GM19452 (cell line): ENCODE measurements around the gene ZRSR2.

Source experiments
- ATAC-seq: cut with Tn5 transposase; IDR thresholded peaks from one replicate; pipeline ENCODE4 v1.9.1; 2021; ENCODE audit not compliant: unreplicated experiment

Gene ZRSR2

GRCh38 chrX:15848576-15848975 is 58.3 kb downstream of the ZRSR2 start:
- ATAC-seq: no peak

- ATAC-seq: no peak
These were observed 59.3 kb downstream of the ZRSR2 start for GRCh38 chrX:15849555-15849954.

- ATAC-seq: no peak
These were observed 63.3 kb downstream of the ZRSR2 start for GRCh38 chrX:15853586-15854079.

DNA sequence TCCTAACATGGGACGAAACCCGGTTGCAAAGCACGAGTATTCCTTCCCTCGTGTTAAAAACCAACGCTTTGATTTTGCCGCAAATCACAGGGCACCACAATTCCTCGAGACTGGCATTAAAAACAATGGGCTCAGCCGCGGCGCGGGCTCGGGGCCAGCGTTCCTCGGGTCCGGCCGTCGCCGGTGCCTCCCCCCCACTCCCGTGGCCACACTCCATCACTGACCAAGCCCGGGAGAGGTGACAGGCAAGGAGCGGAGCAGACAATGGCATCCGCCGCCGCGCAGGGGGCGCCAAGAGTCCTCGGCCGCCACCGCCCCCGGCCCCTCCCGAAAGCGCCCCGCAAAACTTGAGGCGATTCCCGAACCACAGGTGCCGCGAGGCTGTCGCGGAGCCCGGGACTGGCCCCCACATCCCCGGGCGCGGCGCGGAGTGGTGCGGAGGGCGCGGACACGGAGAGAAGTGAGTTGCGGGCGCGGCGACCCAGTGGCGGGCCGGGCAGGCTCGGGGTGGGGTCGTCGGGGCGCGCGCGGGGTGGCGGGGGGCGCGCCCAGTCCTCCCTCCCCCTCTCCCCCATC is 63.9 kb downstream of the ZRSR2 start:
- peak; percentile 34 for ATAC-seq

GRCh38 chrX:15854712-15855567 is 64.7 kb downstream of the ZRSR2 start, which contains the start of gene AP1S2:
TSS of gene AP1S2 (minus strand) at chrX:15854813. CDS start at chrX:15852524, 2,289 bp downstream.
- peak; percentile 90 for ATAC-seq

DNA sequence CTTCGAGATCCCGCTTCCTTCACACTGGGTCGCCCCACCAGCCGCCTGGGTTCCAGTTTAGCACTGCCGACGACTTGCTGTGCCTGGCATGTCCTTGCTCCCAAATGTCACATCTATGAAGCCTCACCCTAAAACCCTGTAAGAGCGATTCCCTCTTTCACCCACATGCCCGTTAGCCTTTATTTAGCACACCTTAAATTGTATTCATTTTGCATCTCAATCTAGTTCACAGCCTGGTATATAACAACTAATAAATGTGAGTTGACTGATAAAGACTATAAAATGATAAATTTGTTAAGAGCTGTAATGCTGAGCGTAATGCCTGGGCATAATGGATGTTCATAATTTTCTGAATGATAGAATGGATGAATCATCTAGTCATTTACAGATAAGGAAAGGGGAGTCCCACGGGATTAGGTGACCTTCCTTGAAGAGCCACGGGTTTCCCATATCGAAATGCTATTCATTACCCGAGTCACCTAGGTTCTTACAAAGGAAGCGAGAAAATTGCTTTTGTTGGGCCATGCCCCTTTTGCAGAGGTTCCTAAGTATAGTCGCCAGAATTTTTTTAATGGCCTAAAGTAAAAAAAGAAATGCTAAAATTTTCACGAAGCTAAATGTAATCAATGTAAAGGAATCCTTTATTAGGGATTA is 65.4 kb downstream of the ZRSR2 start:
- no peak for ATAC-seq

- no peak for ATAC-seq
These were observed 65.9 kb downstream of the ZRSR2 start for GRCh38 chrX:15856222-15856587.

DNA sequence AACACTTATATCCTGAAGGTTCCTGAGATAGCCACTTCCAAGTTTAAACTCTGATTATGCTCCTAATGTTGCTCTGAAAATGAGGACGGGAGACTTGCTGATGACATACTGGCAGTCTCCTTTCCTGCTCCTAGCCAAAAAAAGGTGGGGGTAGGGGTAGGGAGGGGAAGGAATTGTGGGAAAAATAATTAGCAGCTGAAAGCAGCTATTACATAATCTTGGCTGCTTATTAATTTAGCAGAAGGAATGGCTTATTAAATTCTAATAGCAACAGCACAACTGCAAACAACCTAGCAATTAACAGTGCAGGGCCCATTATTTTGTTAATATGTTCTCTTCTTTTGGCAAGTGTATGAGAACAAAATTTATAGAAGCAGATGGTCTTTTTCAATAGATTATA is 66.4 kb downstream of the ZRSR2 start:
- ATAC-seq: no peak

DNA sequence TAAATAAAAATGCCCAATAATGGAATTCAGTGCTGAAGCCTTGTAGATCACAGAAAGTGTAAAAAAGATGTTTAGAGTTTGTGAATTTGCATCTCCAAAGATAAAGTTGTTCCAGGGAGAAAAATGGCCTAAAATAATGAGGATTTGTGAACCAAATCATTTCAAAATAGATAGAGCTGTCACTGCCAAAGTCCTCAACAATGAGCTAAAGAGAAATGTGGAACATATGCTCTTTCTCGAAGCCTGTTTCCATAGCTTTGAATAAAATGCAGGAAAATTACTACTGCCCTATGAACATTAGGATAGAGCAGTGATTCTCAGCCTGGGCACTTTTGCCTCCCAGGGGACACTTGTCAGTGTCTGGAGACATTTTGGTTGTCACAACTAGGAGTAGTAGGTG is 67.8 kb downstream of the ZRSR2 start:
- ATAC-seq: no peak

DNA sequence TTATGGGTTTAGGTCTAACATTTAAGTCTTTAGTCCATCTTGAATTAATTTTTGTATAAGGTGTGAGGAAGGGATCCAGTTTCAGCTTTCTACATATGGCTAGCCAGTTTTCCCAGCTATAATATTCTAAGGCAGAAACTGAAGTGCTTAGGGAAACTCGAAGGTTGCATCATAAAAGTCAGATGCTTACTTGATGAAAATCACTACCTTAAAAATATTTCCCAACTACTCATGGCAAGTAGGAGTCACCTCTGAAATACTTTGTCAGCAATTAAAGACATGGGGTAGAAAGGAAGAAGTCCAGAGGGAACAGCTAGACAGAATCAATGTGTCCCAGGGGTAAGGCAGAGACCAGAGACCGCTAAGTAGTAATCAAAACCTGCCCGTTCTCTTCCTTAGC is 70.6 kb downstream of the ZRSR2 start:
- no peak for ATAC-seq

DNA sequence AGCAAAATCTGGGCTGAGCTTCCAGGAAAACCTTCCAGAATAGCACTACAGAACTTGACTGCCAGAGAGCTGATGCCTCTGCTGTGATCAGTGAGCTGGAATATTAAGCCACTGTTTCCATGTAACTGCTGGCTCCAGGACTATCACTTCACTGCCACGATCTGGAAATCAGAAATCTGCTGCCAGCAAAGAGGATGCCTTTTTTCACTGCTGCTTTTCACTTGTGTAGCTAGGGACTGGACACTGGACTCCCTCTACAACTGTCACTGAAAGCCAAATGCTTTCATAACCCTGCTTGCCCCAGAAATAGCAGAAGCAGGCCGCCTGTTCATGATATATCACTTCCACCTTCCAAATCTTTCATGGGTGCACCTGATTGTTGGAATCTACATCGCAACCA is 73.7 kb downstream of the ZRSR2 start:
- ATAC-seq: no peak

DNA sequence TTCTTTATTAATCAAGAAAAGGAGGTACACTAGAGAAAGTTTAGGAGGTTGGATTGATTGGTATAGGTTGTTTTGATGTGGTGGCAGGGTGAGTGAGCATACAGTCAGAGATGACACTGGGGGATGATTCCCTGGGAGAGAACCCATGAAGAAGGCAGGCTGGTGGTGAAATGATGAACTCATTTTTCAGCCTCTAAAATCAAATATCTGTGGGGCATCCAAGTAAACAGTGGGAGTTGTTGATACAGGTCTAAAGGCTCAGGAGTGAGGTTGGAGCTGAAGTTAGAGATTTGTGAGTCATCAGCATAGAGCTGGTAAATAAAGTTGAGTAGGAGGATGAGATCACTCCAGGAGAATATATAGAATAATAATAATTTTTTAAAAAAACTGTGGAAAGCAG is 74.3 kb downstream of the ZRSR2 start:
- ATAC-seq: no peak

DNA sequence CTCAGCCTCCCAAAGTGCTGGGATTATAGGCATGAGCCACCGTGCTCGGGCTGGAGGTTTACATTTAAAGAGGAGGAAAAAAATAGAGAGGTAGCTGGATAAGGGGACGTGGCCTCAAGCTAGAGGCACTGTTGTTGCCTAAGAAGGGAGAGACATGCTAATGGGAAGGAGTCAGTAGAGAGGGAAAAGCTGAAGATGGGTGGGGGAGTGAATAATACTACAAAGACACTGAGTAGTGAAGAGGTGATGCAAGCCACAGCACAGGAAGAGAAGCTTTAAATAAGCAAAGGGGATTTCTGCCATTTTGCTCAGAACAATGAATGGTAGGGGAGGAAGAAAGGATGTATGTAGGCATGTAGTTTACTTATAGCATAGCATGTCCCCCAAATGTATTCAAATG is 75.9 kb downstream of the ZRSR2 start:
- no peak for ATAC-seq

- no peak for ATAC-seq
These were observed 79.4 kb downstream of the ZRSR2 start for GRCh38 chrX:15869695-15870094.

DNA sequence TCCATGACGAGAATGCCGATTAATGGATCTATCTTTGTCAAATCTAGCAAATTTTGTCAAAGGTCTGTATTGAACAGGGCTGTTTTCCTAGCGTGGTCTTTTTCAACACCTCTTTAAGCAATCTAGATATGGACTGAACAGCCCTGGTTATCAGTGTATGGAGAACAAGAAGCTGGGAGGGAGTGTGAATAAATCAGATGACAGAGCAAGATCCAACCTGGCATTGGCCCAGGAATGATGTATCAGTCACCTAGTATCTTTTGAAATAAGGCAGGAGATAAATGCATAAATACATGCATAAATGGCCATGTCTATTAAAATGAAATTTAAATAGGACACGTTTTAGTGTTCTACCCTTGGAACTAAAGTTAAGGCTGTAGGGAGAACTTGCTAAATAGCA is 80.0 kb downstream of the ZRSR2 start:
- no peak for ATAC-seq
